ENCODE measurements around the gene TCF7L2. TPM values are rescaled to one million over a fixed set of nuclear protein-coding genes. Genes with fewer than 3 reads are reported as not detected.

The TCF7L2 gene
- total RNA-seq, 4 donors from 2014 or later: 4.0 to 13.2 (median 6.4) TPM

DNA sequence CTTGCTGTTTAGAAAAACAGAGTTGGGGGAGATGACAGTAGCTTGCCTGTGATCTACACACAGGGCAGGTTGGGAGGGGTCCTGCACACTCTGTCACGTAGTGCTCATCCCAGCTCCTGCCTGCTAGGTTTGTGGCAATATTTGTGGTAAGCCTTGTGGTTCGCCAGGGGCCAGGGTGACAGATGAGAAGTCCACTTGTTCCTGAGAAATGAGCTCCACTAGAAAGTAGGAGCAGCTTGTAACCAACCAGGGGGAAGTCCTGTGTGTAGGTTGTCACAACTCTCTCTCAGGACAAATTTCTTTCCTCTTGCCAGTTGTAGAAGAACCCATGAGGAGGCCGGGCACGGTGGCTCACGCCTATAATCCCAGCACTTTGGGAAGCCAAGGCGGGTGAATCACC lies 147.0 kb downstream of the TCF7L2 start:
- DNase-seq: no peak
- intact Hi-C loops (cut with DNase I): no loop called here
- no peak overlapping the region for H3K4me3 ChIP-seq
- H3K4me1 ChIP-seq: peaks cover 7 to 66% (median 27%) of the 10 kb centered on the region in 3 donors
- H3K27ac ChIP-seq: peak overlapping the region; percentile 27 to 81 (median 52)
- no peak for TF ChIP-seq POLR2A (IDR thresholded peaks at IDR 0.05)
- TF ChIP-seq, protein P1, sequence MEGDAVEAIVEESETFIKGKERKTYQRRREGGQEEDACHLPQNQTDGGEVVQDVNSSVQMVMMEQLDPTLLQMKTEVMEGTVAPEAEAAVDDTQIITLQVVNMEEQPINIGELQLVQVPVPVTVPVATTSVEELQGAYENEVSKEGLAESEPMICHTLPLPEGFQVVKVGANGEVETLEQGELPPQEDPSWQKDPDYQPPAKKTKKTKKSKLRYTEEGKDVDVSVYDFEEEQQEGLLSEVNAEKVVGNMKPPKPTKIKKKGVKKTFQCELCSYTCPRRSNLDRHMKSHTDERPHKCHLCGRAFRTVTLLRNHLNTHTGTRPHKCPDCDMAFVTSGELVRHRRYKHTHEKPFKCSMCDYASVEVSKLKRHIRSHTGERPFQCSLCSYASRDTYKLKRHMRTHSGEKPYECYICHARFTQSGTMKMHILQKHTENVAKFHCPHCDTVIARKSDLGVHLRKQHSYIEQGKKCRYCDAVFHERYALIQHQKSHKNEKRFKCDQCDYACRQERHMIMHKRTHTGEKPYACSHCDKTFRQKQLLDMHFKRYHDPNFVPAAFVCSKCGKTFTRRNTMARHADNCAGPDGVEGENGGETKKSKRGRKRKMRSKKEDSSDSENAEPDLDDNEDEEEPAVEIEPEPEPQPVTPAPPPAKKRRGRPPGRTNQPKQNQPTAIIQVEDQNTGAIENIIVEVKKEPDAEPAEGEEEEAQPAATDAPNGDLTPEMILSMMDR (IDR thresholded peaks at IDR 0.05): no peak
- H3K9me3 ChIP-seq: no peaks in the 10 kb centered on the region
- 42 to 94% methylated on average over 2 to 5 of the region's 6 CpGs for WGBS, 2 donors
- H3K36me3 ChIP-seq: peaks cover 0 to 30% (median 0%) of the 10 kb centered on the region in 3 donors
- H3K27me3 ChIP-seq: no peaks in the 10 kb centered on the region

- Histone ChIP-seq H3K27me3 (no peaks in the 10 kb centered on the region), H3K27ac (peak overlapping the region in 2 of 4 donors; percentile 46 to 47), H3K4me1 (peaks cover 10 to 58% (median 17%) of the 10 kb centered on the region in 3 donors), H3K4me3 (peak overlapping the region in 1 of 4 donors; percentile 28), H3K36me3 (peaks cover 0 to 27% (median 0%) of the 10 kb centered on the region in 3 donors), H3K9me3 (no peaks in the 10 kb centered on the region)
- intact Hi-C loops (cut with DNase I): loop anchor here (10.0 kb wide), 1 partner anchor 125 kb away; no protein-coding TSS in a partner anchor
- 28 to 39% methylated on average over 11 to 13 of the region's 13 CpGs for WGBS, 2 donors
- no peak for DNase-seq
- TF ChIP-seq POLR2A (IDR thresholded peaks at IDR 0.05): no peak
- TF ChIP-seq, protein P1 (IDR thresholded peaks at IDR 0.05): no peak
Observed at GRCh38 chr10:113099431-113100183, 149.6 kb downstream of the TCF7L2 start.

- Histone ChIP-seq H3K27ac (no peak overlapping the region), H3K4me1 (peaks cover 10 to 59% (median 20%) of the 10 kb centered on the region in 3 donors), H3K9me3 (no peaks in the 10 kb centered on the region), H3K4me3 (no peak overlapping the region), H3K36me3 (peaks cover 0 to 27% (median 0%) of the 10 kb centered on the region in 3 donors), H3K27me3 (no peaks in the 10 kb centered on the region)
- TF ChIP-seq, protein P1 (IDR thresholded peaks at IDR 0.05): no peak
- no peak for TF ChIP-seq POLR2A (IDR thresholded peaks at IDR 0.05)
- 71% methylated on average over 7 of the region's 7 CpGs for WGBS, 2 donors
- intact Hi-C loops (cut with DNase I): loop anchor here (10.0 kb wide), 1 partner anchor 125 kb away; no protein-coding TSS in a partner anchor
- DNase-seq: no peak
Observed at GRCh38 chr10:113100281-113100680, 150.2 kb downstream of the TCF7L2 start.

DNA sequence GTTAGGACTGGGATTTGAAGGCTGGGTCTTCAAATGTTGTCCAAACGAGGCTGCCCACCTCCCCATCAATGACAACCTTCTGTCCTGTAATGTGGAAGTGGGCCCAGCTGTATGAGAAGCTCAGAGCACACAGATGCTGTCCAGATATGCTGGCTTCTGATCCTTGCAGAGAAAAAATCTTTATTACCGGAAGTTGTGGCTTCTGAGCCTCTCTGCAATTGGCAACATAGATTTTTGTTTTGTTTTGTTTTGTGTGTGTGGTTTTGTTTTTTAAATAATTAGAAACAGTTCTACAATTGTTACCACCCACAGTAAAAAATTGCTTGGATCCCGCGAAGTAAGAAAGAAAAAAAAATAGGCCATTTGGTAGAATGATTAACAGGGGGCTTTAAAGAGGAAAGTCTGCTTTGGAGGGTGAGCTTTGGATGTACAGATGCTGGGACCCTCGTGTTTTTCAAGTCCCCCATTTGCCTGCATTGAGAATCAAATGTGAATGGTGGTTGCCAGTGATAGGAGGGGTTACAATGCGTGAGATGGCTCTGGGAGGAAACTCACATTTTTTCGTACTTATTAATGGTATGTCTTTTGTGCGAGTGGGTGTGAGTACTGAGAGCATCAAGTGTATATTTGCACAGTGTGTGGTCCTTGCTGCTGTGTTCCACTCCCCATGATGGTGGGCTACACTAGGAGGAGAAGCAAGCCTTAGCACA lies 153.2 kb downstream of the TCF7L2 start:
- H3K27ac ChIP-seq: peak overlapping the region in 1 of 4 donors; percentile 18
- peaks cover 10 to 59% (median 26%) of the 10 kb centered on the region in 3 donors for H3K4me1 ChIP-seq
- no peak overlapping the region for H3K4me3 ChIP-seq
- WGBS, 2 donors: 70 to 74% methylated on average over 8 of the region's 8 CpGs
- H3K36me3 ChIP-seq: peaks cover 0 to 2% (median 0%) of the 10 kb centered on the region in 3 donors
- no peaks in the 10 kb centered on the region for H3K9me3 ChIP-seq
- no peak for DNase-seq
- intact Hi-C loops (cut with DNase I): loop anchor here (10.0 kb wide), 1 partner anchor 128 kb away; no protein-coding TSS in a partner anchor
- no peak for TF ChIP-seq POLR2A (IDR thresholded peaks at IDR 0.05)
- no peaks in the 10 kb centered on the region for H3K27me3 ChIP-seq

GRCh38 chr10:113104047-113104446 lies 154.0 kb downstream of the TCF7L2 start:
- no peak for TF ChIP-seq POLR2A (IDR thresholded peaks at IDR 0.05)
- TF ChIP-seq, protein P1 (IDR thresholded peaks at IDR 0.05): no peak
- H3K4me1 ChIP-seq: peaks cover 10 to 55% (median 26%) of the 10 kb centered on the region in 3 donors
- no peaks in the 10 kb centered on the region for H3K36me3 ChIP-seq
- H3K4me3 ChIP-seq: no peak overlapping the region
- WGBS, 2 donors: 61 to 71% methylated on average over 1 to 3 of the region's 3 CpGs
- H3K27ac ChIP-seq: peak overlapping the region in 1 of 4 donors; percentile 18
- no peak for DNase-seq
- H3K27me3 ChIP-seq: no peaks in the 10 kb centered on the region
- intact Hi-C loops (cut with DNase I): loop anchor here (10.0 kb wide), 1 partner anchor 129 kb away; no protein-coding TSS in a partner anchor
- H3K9me3 ChIP-seq: no peaks in the 10 kb centered on the region
